Adrenal gland (tissue), 5 donors: Measurements from ENCODE around the gene DNAJC6.

Experiments
- CTCF ChIP-seq, 6 experiments: fragments of 450-650 bp in 4 of 6; fragments of 200-600 bp in 2 of 6; sonication (generic) in 1 of 6; IDR thresholded peaks; 1 replicate in 5 of 6; 2 replicates in 1 of 6; pipeline versions ENCODE4 v1.5.1 to v1.8.0; 2016 to 2021; ENCODE audit warnings: antibody characterized with exemption in 6 of 6, mild to moderate bottlenecking in 2 of 6, moderate library complexity in 1 of 6
- POLR2A ChIP-seq, 2 donors: fragments of 450-650 bp; IDR thresholded peaks; one replicate each; pipeline ENCODE4 v1.6.1; 2017; ENCODE audit warnings: antibody characterized with exemption in 2 of 2, mild to moderate bottlenecking in 2 of 2, moderate library complexity in 1 of 2
- donor health status: DM: no; HTN: no; CAD: no.

GRCh38 chr1:65412984-65413375 is 103.6 kb downstream of the DNAJC6 start:
- TF ChIP-seq CTCF (IDR thresholded peaks at IDR 0.05) = no peak
- TF ChIP-seq POLR2A (IDR thresholded peaks at IDR 0.05) = no peak
